ENCODE measurements around the gene MRPL57.
"Not testable (repeated sequence)": the region's sequence is repeated elsewhere in the genome, so short reads cannot be mapped to it uniquely, and the experiment has no call there.

Gene MRPL57

DNA sequence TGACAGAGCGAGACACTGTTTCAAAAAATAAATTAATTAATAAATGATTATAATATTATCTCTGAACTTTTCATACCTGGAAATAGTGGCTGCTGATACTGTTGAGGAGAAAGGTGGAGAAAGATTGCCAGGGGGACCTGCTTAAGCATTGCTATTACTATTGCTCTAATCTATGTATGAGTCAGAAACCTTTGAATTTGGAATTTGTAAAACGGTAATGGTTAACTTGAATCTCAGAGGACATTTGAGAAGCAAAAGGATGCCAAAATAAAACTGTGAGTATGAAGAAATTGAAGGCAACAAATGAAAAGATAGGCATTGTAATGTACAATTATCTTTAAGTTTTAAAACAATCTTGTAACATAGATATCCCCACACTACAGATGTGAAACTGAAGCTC, 5.2 kb downstream of the MRPL57 start:
- TF ChIP-seq, protein P1, sequence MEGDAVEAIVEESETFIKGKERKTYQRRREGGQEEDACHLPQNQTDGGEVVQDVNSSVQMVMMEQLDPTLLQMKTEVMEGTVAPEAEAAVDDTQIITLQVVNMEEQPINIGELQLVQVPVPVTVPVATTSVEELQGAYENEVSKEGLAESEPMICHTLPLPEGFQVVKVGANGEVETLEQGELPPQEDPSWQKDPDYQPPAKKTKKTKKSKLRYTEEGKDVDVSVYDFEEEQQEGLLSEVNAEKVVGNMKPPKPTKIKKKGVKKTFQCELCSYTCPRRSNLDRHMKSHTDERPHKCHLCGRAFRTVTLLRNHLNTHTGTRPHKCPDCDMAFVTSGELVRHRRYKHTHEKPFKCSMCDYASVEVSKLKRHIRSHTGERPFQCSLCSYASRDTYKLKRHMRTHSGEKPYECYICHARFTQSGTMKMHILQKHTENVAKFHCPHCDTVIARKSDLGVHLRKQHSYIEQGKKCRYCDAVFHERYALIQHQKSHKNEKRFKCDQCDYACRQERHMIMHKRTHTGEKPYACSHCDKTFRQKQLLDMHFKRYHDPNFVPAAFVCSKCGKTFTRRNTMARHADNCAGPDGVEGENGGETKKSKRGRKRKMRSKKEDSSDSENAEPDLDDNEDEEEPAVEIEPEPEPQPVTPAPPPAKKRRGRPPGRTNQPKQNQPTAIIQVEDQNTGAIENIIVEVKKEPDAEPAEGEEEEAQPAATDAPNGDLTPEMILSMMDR (conservative IDR thresholded peaks at IDR 0.05; ENCODE audit: low read depth), result no peak
- POLR2A ChIA-PET (ENCODE audit: low non-redundant PET), result no interaction called here
- CTCF ChIA-PET, result no interaction called here
- DNase-seq (ENCODE audit: low spot score), result no peak
- no peak overlapping the region for H3K27ac ChIP-seq

DNA sequence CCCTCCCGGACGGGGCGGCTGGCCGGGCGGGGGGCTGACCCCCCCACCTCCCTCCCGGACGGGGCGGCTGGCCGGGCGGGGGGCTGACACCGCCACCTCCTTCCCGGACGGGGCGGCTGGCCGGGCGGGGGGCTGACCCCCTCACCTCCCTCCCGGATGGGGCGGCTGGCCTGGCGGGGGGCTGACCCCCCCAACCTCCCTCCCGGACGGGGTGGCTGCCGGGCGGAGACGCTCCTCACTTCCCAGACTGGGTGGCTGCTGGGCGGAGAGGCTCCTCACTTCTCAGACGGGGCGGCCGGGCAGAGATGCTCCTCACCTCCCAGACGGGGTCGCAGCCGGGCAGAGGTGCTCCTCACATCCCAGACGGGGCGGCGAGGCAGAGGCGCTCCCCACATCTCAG, 10.0 kb downstream of the MRPL57 start:
- CTCF ChIA-PET; POLR2A ChIA-PET (ENCODE audit: low non-redundant PET); DNase-seq (ENCODE audit: low spot score); H3K27ac ChIP-seq: not testable (repeated sequence)

DNA sequence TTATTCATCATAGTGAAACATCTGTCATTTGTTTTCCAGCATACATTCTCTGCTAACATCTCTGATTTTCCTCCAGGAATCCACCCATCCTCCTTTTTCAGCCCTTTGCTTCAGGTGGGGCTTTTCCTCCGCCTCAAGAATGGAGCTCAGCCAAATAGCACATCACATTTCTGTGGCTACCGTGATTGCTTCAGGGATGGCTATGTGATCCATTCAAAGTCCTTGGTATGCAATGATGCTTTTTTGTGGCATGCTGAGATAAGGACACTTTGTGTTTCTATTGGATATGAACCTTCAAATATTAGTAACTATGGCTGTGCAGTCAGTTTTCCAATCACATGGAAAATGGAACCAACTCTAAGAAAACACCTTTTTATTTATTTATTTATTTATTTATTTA, 18.3 kb downstream of the MRPL57 start:
- DNase-seq (ENCODE audit: low spot score); H3K27ac ChIP-seq; CTCF ChIA-PET; POLR2A ChIA-PET (ENCODE audit: low non-redundant PET): not testable (repeated sequence)

DNA sequence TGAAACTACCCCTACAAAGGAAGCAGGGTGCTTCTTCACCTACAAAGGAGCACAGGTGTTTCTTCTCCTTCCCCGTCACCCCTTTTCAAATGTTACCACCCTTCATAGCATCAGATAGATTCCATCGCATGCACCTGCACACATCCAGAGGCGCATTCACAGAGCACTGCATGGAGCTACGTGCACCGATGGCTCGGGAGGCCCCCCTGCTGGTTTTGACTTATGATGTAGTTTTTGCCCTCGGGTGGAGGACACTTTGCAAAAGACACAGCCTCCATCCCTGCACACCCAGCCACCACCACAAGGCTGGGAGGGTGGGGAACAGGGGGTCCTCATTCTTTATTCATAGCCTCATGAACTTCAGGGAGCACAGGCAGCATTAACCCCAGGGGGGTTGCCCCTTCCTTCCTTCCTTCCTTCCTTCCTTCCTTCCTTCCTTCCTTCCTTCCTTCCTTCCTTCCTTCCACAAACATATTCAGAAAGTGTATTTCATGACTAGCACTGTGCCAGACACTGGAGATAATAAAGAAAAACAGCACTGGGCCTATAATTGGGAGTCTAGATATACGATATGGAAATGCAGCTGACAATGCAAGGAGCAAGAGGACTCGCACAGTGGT, 21.3 kb downstream of the MRPL57 start:
- DNase-seq (ENCODE audit: low spot score); CTCF ChIA-PET; POLR2A ChIA-PET (ENCODE audit: low non-redundant PET); H3K27ac ChIP-seq: not testable (repeated sequence)

DNA sequence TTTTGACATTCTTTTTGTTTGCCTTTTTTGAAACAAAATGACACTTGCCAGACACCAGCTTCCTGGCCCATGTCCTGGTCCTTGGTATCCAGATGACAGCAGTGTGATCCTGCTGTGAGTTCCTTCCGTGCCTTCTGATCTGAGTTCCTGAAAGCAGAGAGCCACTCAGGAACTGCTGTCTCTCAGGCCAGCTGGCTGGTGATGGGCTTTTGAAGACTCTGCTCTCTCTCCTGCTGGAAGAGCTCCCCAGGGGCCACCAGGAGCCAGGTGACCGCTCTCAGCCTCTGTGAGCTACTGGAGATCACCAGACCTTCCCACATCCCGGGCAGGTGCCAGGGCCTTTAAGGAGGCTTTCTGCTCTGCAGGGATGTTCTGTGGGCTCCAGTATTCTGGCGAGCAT, 21.9 kb downstream of the MRPL57 start:
- POLR2A ChIA-PET (ENCODE audit: low non-redundant PET); CTCF ChIA-PET: not testable (repeated sequence)

DNA sequence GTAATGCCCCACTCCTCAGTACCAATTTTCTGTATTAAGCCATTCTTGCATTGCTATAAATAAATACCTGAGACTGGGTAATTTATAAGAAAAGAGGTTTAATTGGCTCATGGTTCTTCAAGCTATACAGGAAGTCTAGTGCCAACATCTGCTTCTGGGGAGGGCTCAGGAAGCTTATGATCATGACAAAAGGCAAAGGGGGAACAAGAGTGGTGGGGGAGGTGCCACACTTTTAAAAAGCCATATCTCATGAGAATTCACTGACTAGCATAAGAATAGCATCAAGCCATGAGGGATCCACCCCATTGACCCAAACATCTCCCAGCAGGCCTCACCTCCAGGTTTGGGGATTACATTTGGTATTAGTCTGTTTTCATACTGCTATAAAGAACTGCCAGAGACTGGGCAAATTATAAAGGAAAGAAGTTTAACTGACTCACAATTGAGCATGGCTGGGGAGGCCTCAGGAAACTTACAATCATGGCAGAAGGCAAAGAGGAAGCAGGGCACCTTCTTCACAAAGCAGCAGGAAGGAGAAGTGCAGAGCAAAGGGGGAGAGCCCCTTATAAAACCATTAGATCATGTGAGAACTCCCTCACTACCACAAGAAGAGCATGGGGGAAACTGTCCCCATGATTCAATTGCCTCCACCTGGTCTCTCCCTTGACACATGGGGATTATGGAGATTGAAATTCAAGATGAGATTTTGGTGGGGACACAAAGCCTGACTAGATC, 25.2 kb downstream of the MRPL57 start:
- POLR2A ChIA-PET (ENCODE audit: low non-redundant PET); CTCF ChIA-PET: not testable (repeated sequence)

More for the DNA sequence above, 21.9 kb downstream of the MRPL57 start:
- DNase-seq (ENCODE audit: low spot score); H3K27ac ChIP-seq: not testable (repeated sequence)

DNA sequence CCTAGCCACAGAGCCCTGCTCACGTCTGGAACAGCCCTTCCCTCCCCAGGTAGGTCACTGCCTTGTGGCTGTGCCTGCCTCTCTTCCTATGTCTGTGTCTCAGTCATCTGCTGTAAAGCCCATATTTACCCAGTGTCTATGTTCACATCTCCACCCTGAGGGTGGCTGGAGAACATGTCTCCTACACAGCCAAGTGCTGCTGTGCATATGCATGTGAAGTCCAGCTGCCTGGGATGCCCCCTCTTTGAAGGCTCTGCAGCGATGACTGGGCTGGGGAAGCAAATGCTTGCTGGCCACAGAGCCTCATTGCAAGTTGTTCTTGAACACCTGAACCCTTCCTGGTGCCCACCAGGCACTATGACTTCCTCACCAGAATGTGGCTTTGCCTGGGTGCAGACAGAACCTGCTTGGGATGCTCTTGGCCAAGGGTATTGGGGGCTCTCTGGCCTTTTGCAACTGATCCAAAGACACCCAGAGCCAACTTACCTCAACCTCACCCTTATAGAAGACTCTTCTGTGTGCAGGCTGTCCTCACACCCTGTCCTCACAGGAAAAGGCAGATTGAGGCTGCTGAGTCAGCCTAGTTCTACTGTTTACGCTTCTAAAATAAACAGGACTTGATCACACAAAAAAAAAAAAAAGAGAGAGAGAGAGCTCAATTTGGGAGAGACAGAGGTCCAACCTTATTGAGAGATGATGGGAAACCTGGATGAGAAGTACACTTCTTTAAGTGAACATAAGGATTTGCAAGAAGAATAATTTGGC, 26.5 kb downstream of the MRPL57 start:
- TF ChIP-seq, protein P1 (conservative IDR thresholded peaks at IDR 0.05; ENCODE audit: low read depth), result no peak
- ChIA-PET POLR2A (ENCODE audit: low non-redundant PET) (no interaction called here), CTCF (no interaction called here)
- no peak for DNase-seq (ENCODE audit: low spot score)
- H3K27ac ChIP-seq, result no peak overlapping the region

More for the DNA sequence above, 25.2 kb downstream of the MRPL57 start:
- not testable (repeated sequence) for DNase-seq (ENCODE audit: low spot score); H3K27ac ChIP-seq

DNA sequence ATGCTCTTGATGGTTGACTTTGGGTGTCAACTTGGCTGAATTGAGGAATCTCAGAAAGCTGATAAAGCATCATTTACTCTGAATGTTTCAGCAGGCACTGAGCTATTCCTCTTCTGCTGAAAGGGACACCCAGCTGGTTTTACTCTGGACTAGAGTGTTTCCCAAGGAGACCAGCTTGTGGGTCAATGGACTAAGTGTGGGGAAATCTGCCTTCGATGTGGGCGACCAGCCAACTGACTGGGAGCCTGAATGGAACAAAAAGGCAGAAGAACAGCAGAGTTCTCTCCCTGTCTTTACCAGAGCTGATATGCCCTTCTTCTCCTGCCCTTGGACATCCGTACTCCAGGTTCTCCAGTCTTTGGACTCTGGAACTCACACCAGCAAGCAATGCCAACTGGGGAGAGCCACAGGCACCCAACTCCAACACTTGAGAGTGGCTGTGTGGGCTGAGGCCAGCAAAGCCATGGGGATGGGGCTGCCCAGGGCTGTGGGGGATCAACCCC, 32.2 kb downstream of the MRPL57 start:
- POLR2A ChIA-PET (ENCODE audit: low non-redundant PET), result no interaction called here
- no peak overlapping the region for H3K27ac ChIP-seq
- CTCF ChIA-PET, result no interaction called here
- TF ChIP-seq, protein P1 (conservative IDR thresholded peaks at IDR 0.05; ENCODE audit: low read depth), result no peak
- DNase-seq (ENCODE audit: low spot score), result no peak

DNA sequence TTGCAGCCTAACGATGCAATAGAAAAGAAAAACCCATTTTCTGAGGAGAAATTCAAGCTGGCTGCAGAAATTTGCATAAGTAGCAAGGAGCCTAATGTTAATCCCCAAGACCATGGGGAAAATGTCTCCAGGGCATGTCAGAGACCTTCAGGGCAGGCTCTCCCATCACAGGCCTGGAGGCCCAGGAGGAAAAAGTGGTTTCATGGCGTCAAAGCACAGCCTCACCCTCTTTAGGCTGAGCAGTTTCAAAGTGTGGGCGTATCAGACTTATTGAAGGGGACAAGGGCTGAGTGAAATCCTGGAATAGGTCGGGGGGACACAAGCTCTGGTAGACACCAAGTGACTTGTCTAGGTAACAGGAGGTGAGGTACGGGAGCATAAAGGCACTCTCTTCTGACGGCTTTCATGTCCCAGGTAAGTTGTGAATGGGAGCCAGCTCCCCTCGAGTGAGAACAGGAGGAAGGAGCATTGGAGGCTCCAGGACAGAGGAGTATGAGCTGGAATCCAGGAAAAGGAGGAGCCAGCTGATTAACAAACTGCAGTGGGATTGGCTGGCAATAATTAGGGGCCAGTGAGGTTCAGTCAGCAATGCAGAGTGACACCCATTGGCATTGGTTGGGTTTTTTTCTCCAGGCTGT, 35.8 kb downstream of the MRPL57 start:
- CTCF ChIA-PET, result no interaction called here
- POLR2A ChIA-PET (ENCODE audit: low non-redundant PET), result no interaction called here

DNA sequence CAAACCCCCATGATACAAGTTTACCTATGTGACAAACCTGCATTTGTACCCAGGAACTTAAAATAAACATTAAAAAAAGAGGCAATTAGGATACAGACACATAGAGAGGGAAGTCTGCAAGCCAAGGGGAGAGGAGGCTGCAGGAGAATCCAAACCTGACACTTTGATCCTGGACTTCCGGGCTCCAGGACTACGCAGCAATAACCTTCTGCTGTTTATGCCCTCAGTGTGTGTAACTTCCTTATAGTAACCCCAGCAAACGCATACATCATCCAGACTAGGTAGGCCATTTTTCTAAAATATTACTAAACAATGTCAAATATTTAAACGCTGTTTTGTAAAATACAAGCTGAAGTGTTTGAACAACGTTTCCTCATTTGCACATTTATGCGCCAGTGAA, 39.0 kb downstream of the MRPL57 start:
- H3K27ac ChIP-seq; DNase-seq (ENCODE audit: low spot score); CTCF ChIA-PET; POLR2A ChIA-PET (ENCODE audit: low non-redundant PET): not testable (repeated sequence)

More for the DNA sequence above, 35.8 kb downstream of the MRPL57 start:
- TF ChIP-seq, protein P1 (conservative IDR thresholded peaks at IDR 0.05; ENCODE audit: low read depth), result no peak
- H3K27ac ChIP-seq, result no peak overlapping the region
- DNase-seq (ENCODE audit: low spot score), result no peak

Measured in RWPE1 (cell line).